K562 (cell line): ENCODE measurements around the gene PDGFA. TPM values are rescaled to one million over a fixed set of nuclear protein-coding genes. Genes with fewer than 3 reads are reported as not detected.

Source experiments
- ATAC-seq: fragments of 200-7000 bp; cut with Tn5 transposase; 3 replicates; pipeline ENCODE4 v1.9.1; 2020; ENCODE audit warnings: moderate library complexity
- BruUV-seq: library from RNA; stranded (reverse); fragments of 400-500 nt; replicated peaks from 2 replicates; lab custom pipeline; 2021; lab: Mats Ljungman, UMichigan
- CTCF ChIA-PET: fragments of 300-600 bp; formaldehyde crosslinking; extraction: SDS; loops from one replicate; lab custom pipeline; 2021; ENCODE audit warnings: low intra/inter-chr PET ratio; lab: Yijun Ruan, JAX
- POLR2A ChIA-PET: fragments of 300-600, 350-650 bp; sonication (Branson Sonifier 250); formaldehyde crosslinking; extraction: SDS; loops from one replicate; lab custom pipeline; 2021; ENCODE audit warnings: antibody characterized with exemption, inconsistent platforms; lab: Yijun Ruan, JAX
- DNase-seq, 4 experiments: peaks; one replicate each; pipeline versions ENCODE4 v3.0.0 to v3.0.0-alpha.2; 2011 to 2018; ENCODE audit warnings: low spot score in 3 of 4, mixed read lengths in 3 of 4; ENCODE audit errors: extremely low read depth in 1 of 4
- FAIRE-seq: peaks from 2 replicates; lab custom pipeline; 2011; peaks lifted over from hg19 to GRCh38; lab: Jason Lieb, UNC
- H2AFZ ChIP-seq: 2 replicates; pipeline ENCODE4 v1.6.0; 2011; ENCODE audit warnings: low read depth, low read length, control low read depth, inconsistent platforms
- H3K27ac ChIP-seq: fragments of 200-600 bp; 3 replicates; pipeline ENCODE4 v1.8.0; 2011; ENCODE audit warnings: low read depth, mild to moderate bottlenecking, control low read depth, inconsistent platforms, low read length, moderate library complexity, mixed read lengths; ENCODE audit errors: extremely low read depth
- H3K27me3 ChIP-seq, 2 experiments: fragments of 300-600 bp in 1 of 2; 2 replicates in 1 of 2; 3 replicates in 1 of 2; pipeline versions ENCODE4 v1.6.0 to v1.8.0; 2011; ENCODE audit warnings: inconsistent platforms in 2 of 2, low read length in 2 of 2, mild to moderate bottlenecking in 1 of 2, mixed read lengths in 1 of 2, moderate library complexity in 1 of 2; ENCODE audit not compliant: control insufficient read depth in 2 of 2, insufficient read depth in 2 of 2
- H3K36me3 ChIP-seq: fragments of 300-600 bp; 3 replicates; pipeline ENCODE4 v1.8.0; 2011; ENCODE audit warnings: mild to moderate bottlenecking, low read length, inconsistent platforms; ENCODE audit not compliant: control insufficient read depth, insufficient read depth
- H3K4me1 ChIP-seq, 2 experiments: fragments of 200-600 bp in 1 of 2; replicated peaks in 1 of 2; 2 replicates in 1 of 2; 3 replicates in 1 of 2; pipeline versions ENCODE4 v1.5.1 to v1.8.0; 2011; ENCODE audit warnings: inconsistent platforms in 2 of 2, low read length in 2 of 2, mild to moderate bottlenecking in 1 of 2, mixed read lengths in 1 of 2, moderate library complexity in 1 of 2; ENCODE audit not compliant: control insufficient read depth in 2 of 2, insufficient read depth in 2 of 2
- H3K4me2 ChIP-seq: 2 replicates; pipeline ENCODE4 v1.6.1; 2011; ENCODE audit warnings: low read length, control low read depth, inconsistent platforms, mixed read lengths; ENCODE audit not compliant: insufficient read depth
- H3K4me3 ChIP-seq: fragments of 200-600 bp; sonication (generic), shearing (Covaris generic); 2 replicates; pipeline ENCODE4 v1.5.1; 2016; ENCODE audit warnings: control low read depth, inconsistent platforms
- H3K79me2 ChIP-seq: fragments of 200-600 bp; 3 replicates; pipeline ENCODE4 v1.8.0; 2011; ENCODE audit warnings: low read length, inconsistent platforms; ENCODE audit not compliant: control insufficient read depth, insufficient read depth
- H3K9ac ChIP-seq, 2 experiments: 2 replicates each; pipeline versions ENCODE4 v1.6.0 to v1.6.1; 2011; ENCODE audit warnings: low read depth in 2 of 2, low read length in 2 of 2, control low read depth in 1 of 2, inconsistent platforms in 1 of 2, mild to moderate bottlenecking in 1 of 2, mixed read lengths in 1 of 2; ENCODE audit not compliant: insufficient read depth in 1 of 2
- H3K9me1 ChIP-seq: one replicate; pipeline ENCODE4 v1.6.0; 2011; ENCODE audit warnings: inconsistent platforms, mild to moderate bottlenecking, low read length, moderate library complexity; ENCODE audit not compliant: control insufficient read depth, insufficient read depth
- H3K9me3 ChIP-seq: replicated peaks from 2 replicates; pipeline ENCODE4 v1.5.1; 2011; ENCODE audit warnings: low read depth, low read length, inconsistent platforms; ENCODE audit not compliant: control insufficient read depth, insufficient read depth
- H4K20me1 ChIP-seq: replicated peaks from 2 replicates; pipeline ENCODE4 v1.6.1; 2011; ENCODE audit warnings: low read length, inconsistent platforms, mixed read lengths; ENCODE audit not compliant: control insufficient read depth, insufficient read depth
- ARID1B ChIP-seq: fragments of 450-650 bp; IDR thresholded peaks from 2 replicates; pipeline ENCODE4 v1.6.1; 2016; ENCODE audit warnings: antibody characterized with exemption, mild to moderate bottlenecking, inconsistent platforms
- CBFB ChIP-seq: sonication (generic); formaldehyde crosslinking; IDR thresholded peaks from 2 replicates; pipeline ENCODE4 v1.4.0; 2020; ENCODE audit warnings: mild to moderate bottlenecking, missing genetic modification reagents
- CTBP1 ChIP-seq: fragments of 450-650 bp; IDR thresholded peaks from 2 replicates; pipeline ENCODE4 v1.6.1; 2016; ENCODE audit warnings: borderline replicate concordance
- ESRRA ChIP-seq: fragments of 450-650 bp; IDR thresholded peaks from 2 replicates; pipeline ENCODE4 v1.6.1; 2014; ENCODE audit warnings: low read depth, mild to moderate bottlenecking, moderate library complexity, borderline replicate concordance
- FOXK1 ChIP-seq: sonication (generic); formaldehyde crosslinking; IDR thresholded peaks from 2 replicates; pipeline ENCODE4 v1.8.0; 2022; ENCODE audit warnings: missing genetic modification reagents, mild to moderate bottlenecking, borderline replicate concordance
- GATA2 ChIP-seq: sonication (generic); formaldehyde crosslinking; IDR thresholded peaks from 2 replicates; pipeline ENCODE4 v1.4.0; 2020; ENCODE audit warnings: mild to moderate bottlenecking, missing genetic modification reagents
- KLF13 ChIP-seq: fragments of 450-650 bp; IDR thresholded peaks from 2 replicates; pipeline ENCODE4 v1.6.1; 2016; ENCODE audit warnings: missing genetic modification characterization, low read depth, mild to moderate bottlenecking, missing compliant biosample characterization, moderate library complexity, borderline replicate concordance
- MAZ ChIP-seq, 2 experiments: fragments of 450-650 bp in 1 of 2; sonication (generic) in 1 of 2; formaldehyde crosslinking; IDR thresholded peaks in 1 of 2; conservative IDR thresholded peaks in 1 of 2; 2 replicates each; pipeline versions ENCODE4 v1.4.0 to v1.5.0; 2020; ENCODE audit warnings: mild to moderate bottlenecking in 1 of 2, missing genetic modification reagents in 1 of 2
- MEIS2 ChIP-seq: fragments of 450-650 bp; IDR thresholded peaks from 2 replicates; pipeline ENCODE4 v1.6.1; 2014; ENCODE audit warnings: mild to moderate bottlenecking; ENCODE audit not compliant: partially characterized antibody
- NFIC ChIP-seq: fragments of 450-650 bp; IDR thresholded peaks from 2 replicates; pipeline ENCODE4 v1.6.1; 2017; ENCODE audit warnings: mild to moderate bottlenecking, inconsistent platforms
- NFXL1 ChIP-seq: fragments of 450-650 bp; formaldehyde crosslinking; IDR thresholded peaks from 2 replicates; pipeline ENCODE4 v1.4.0; 2021; ENCODE audit warnings: mild to moderate bottlenecking
- PTBP1 ChIP-seq: fragments of 200-400 bp; formaldehyde crosslinking; IDR thresholded peaks from 2 replicates; pipeline ENCODE4 v1.6.1; 2017; ENCODE audit warnings: low read depth, low read length
- PYGO2 ChIP-seq: fragments of 450-650 bp; IDR thresholded peaks from 2 replicates; pipeline ENCODE4 v1.6.1; 2016; ENCODE audit warnings: mild to moderate bottlenecking, missing genetic modification characterization, moderate library complexity, missing compliant biosample characterization
- RHOXF2B ChIP-seq: fragments of 250-450 bp; sonication (Bioruptor Pico); conservative IDR thresholded peaks from 2 replicates; pipeline ENCODE4 v1.5.1; 2021
- SIN3A ChIP-seq, 2 experiments: fragments of 150-350 bp in 1 of 2; IDR thresholded peaks; 2 replicates each; pipeline ENCODE4 v1.6.1; 2011 to 2016; ENCODE audit warnings: borderline replicate concordance in 2 of 2, low read depth in 2 of 2, low read length in 2 of 2, mild to moderate bottlenecking in 2 of 2, moderate library complexity in 2 of 2; ENCODE audit not compliant: control insufficient read depth in 1 of 2
- SMARCC2 ChIP-seq: fragments of 450-650 bp; IDR thresholded peaks from 2 replicates; pipeline ENCODE4 v1.6.1; 2017; ENCODE audit warnings: antibody characterized with exemption, moderate library complexity, mild to moderate bottlenecking, low read depth
- TAF7 ChIP-seq: fragments of 450-650 bp; IDR thresholded peaks from 2 replicates; pipeline ENCODE4 v1.6.1; 2016; ENCODE audit warnings: missing genetic modification characterization, missing compliant biosample characterization
- ZNF212 ChIP-seq: fragments of 450-650 bp; formaldehyde crosslinking; IDR thresholded peaks from 2 replicates; pipeline ENCODE4 v1.4.0; 2020; ENCODE audit warnings: mild to moderate bottlenecking
- WGBS: fragments of 100-300 bp; shearing (Covaris generic); methylation state at CpG from one replicate; pipeline ENCODE4 v1.1.6; 2016; ENCODE audit warnings: low coverage, mixed read lengths; ENCODE audit not compliant: insufficient coverage; ENCODE audit errors: missing lambda C conversion rate; 5-methylcytosine and 5-hydroxymethylcytosine counted together
- in situ Hi-C: fragments of 300-500 bp; cut with MboI; formaldehyde crosslinking; loops from 4 replicates; pipeline ENCODE4 v1.15.0; 2018; ENCODE audit warnings: inconsistent platforms, mixed read lengths
- intact Hi-C: fragments of 100-400 bp; cut with micrococcal nuclease; formaldehyde crosslinking; loops from 2 replicates; pipeline ENCODE4 v1.14.2; 2022
- polyA plus RNA-seq, 8 experiments: library from polyadenylated mRNA; depleted of rRNA in 4 of 8; stranded (reverse) in 5 of 8; unstranded in 3 of 8; fragments of >200 nt; fragmentation: Nextera tagmentation in 2 of 8; fragmentation: Illumina TruSeq in 1 of 8; extraction: Ambion mirVana in 2 of 8; extraction: Trizol in 1 of 8; gene quantifications; 2 replicates each; pipeline versions ENCODE4 v1.2.1 to v1.2.3, GENCODE V29; 2011 to 2014; ENCODE audit warnings: inconsistent platforms in 1 of 8, missing spikeins in 1 of 8
- total RNA-seq, 7 experiments: library from RNA; depleted of rRNA in 6 of 7; stranded (reverse); fragments of >200 nt in 6 of 7; fragmentation: Illumina TruSeq in 2 of 7; extraction: Trizol in 2 of 7; gene quantifications; 2 replicates each; pipeline versions ENCODE4 v1.2.1 to v1.2.3, GENCODE V29; 2011 to 2021; ENCODE audit warnings: low replicate concordance in 1 of 7
- TF ChIP-seq, protein P1 (sequence below): fragments of 200-800 bp; sonication (Bioruptor generic); IDR thresholded peaks from 2 replicates; pipeline ENCODE4 v1.6.1; 2017; ENCODE audit warnings: missing genetic modification characterization, missing compliant biosample characterization
- TF ChIP-seq, protein P2 (sequence below): sonication (generic); formaldehyde crosslinking; IDR thresholded peaks from 2 replicates; pipeline ENCODE4 v1.5.0; 2020; ENCODE audit warnings: missing genetic modification reagents

PDGFA gene
- total and polyA plus RNA-seq, 9 of the 15 experiments (the other 6 are each of a cell fraction or from before 2014, with no cell fraction given): 2.5 to 10.2 (median 4.6) TPM

DNA sequence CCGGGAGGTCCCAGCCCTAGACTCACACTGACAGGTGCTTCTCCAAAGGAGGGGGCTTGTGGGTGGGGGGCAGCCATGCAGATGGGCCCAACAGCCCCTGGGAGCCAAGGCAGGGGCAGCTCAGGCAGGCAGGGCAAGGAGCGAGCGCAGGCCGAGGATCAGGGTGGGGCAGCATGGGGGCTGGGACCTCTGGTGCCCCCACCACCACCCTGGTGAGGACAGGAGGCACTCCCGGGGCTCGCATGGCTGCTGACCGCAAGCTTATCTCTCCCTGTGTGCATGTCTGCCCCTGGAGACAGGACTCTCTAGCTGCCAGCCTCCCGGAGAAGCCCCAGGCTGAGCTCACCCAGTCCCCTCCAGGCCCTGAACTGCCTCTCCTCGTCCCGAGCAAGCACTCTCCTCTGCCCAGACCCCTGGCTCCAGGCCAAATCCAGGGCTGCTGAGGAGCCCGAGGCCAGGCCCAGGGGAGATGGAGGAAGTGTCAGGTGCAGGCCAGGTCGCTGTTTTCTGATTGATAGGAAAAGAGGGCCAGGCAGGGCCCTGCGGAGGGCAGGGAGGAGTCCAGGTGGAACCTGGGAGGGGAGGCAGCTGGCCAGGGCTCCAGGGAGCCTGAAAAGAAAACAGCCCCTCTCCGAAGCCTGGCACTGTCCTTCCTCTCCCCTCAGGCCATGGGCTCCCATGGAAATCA lies 39.0 kb downstream of the PDGFA start:
- no peaks in the 10 kb centered on the region for H3K79me2 ChIP-seq
- peak; percentile 80 for FAIRE-seq
- CTCF ChIA-PET: interaction anchor here (0.7 kb wide), 1 partner anchor 436 kb away, joined by 3 read pairs; no protein-coding TSS in a partner anchor
- H3K9ac ChIP-seq: peak overlapping the region in 1 of 2 experiments; percentile 38; a peak in 2 of 4 replicates
- intact Hi-C loops (no loop called here), in situ Hi-C loops (no loop called here)
- no peaks in the 10 kb centered on the region for H4K20me1 ChIP-seq
- ATAC-seq: peak; percentile 84
- H3K27me3 ChIP-seq: peaks cover 0 to 9% of the 10 kb centered on the region in 2 experiments; a peak in 2 of 5 replicates
- no peaks in the 10 kb centered on the region for H3K9me1 ChIP-seq
- no peak overlapping the region for H3K4me3 ChIP-seq
- no peaks in the 10 kb centered on the region for H3K36me3 ChIP-seq
- H3K4me2 ChIP-seq: peak overlapping the region; percentile 18; the same call in 1 of the 2 replicates
- H3K4me1 ChIP-seq: peaks cover 19 to 48% of the 10 kb centered on the region in 2 experiments
- POLR2A ChIA-PET: interaction anchor here (0.5 to 1.1 kb wide), 4 partner anchors 9 to 135 kb away, joined by 3 read pairs; no protein-coding TSS in a partner anchor
- no peak overlapping the region for H3K27ac ChIP-seq
- no TSS peak for BruUV-seq
- 2% methylated on average over 13 of the region's 14 CpGs for WGBS
- peak overlapping the region; percentile 41; the same call in 1 of the 2 replicates for H2AFZ ChIP-seq
- peak; percentile 54 to 78 (median 74) for DNase-seq
- H3K9me3 ChIP-seq: no peaks in the 10 kb centered on the region
- TF ChIP-seq ZNF212 (CRISPR knock-in tag) (no peak), SMARCC2 (no peak), RHOXF2B (CRISPR knock-in tag) (no peak), MEIS2 (peak; percentile 18), MAZ (CRISPR knock-in tag; conservative IDR thresholded peaks at IDR 0.05 in 1 of 2, IDR thresholded peaks at IDR 0.05 in 1 of 2) (peak in 1 of 2 experiments; percentile 77; a peak in 2 of 4 replicates), NFIC (peak; percentile 91), SIN3A (IDR thresholded peaks at IDR 0.05; ENCODE audit: borderline replicate concordance in 2 of 2, control insufficient read depth in 1 of 2, low read depth in 2 of 2, low read length in 2 of 2) (no peak), GATA2 (CRISPR knock-in tag) (peak; percentile 28; the same call in 1 of the 2 replicates), FOXK1 (CRISPR knock-in tag) (no peak), PYGO2 (tag) (no peak), KLF13 (tag) (no peak), TAF7 (no peak), NFXL1 (CRISPR knock-in tag) (no peak), ARID1B (peak; percentile 41; the same call in 1 of the 2 replicates), CTBP1 (0 out of 2 replicates have a peak, but pooled peaks have one; percentile 29), CBFB (CRISPR knock-in tag) (0 out of 2 replicates have a peak, but pooled peaks have one; percentile 66), ESRRA (peak; percentile 60; the same call in 1 of the 2 replicates), PTBP1 (no peak)
- TF ChIP-seq, protein P1, sequence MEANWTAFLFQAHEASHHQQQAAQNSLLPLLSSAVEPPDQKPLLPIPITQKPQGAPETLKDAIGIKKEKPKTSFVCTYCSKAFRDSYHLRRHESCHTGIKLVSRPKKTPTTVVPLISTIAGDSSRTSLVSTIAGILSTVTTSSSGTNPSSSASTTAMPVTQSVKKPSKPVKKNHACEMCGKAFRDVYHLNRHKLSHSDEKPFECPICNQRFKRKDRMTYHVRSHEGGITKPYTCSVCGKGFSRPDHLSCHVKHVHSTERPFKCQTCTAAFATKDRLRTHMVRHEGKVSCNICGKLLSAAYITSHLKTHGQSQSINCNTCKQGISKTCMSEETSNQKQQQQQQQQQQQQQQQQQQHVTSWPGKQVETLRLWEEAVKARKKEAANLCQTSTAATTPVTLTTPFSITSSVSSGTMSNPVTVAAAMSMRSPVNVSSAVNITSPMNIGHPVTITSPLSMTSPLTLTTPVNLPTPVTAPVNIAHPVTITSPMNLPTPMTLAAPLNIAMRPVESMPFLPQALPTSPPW (CRISPR knock-in tag): peak; percentile 67
- TF ChIP-seq, protein P2, sequence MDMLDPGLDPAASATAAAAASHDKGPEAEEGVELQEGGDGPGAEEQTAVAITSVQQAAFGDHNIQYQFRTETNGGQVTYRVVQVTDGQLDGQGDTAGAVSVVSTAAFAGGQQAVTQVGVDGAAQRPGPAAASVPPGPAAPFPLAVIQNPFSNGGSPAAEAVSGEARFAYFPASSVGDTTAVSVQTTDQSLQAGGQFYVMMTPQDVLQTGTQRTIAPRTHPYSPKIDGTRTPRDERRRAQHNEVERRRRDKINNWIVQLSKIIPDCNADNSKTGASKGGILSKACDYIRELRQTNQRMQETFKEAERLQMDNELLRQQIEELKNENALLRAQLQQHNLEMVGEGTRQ (CRISPR knock-in tag): no peak
